ENCODE measurements around the gene VWA7. TPM values are rescaled to one million over a fixed set of nuclear protein-coding genes. Genes with fewer than 3 reads are reported as not detected.
"Not testable (repeated sequence)": the region's sequence is repeated elsewhere in the genome, so short reads cannot be mapped to it uniquely, and the experiment has no call there.

The VWA7 gene
- total RNA-seq, 1 donor from 2014 or later = 0.26 TPM

- Histone ChIP-seq H3K4me3 (ENCODE audit: low read depth, low read length) (peak overlapping the region; percentile 41), H3K36me3 (ENCODE audit: control insufficient read depth, insufficient read depth, low read length) (no peaks in the 10 kb centered on the region), H3K27me3 (ENCODE audit: control insufficient read depth, insufficient read depth, low read length) (no peaks in the 10 kb centered on the region)
- TF ChIP-seq CTCF (IDR thresholded peaks at IDR 0.05; ENCODE audit: insufficient read depth, low read length, severe bottlenecking) = no peak
- no peak for DNase-seq (ENCODE audit: low read depth)
- FAIRE-seq = no peak
Measured at GRCh38 chr6:31821301-31822035, 44.3 kb upstream of the VWA7 start.

- FAIRE-seq; H3K36me3 ChIP-seq (ENCODE audit: control insufficient read depth, insufficient read depth, low read length); H3K4me3 ChIP-seq (ENCODE audit: low read depth, low read length); H3K27me3 ChIP-seq (ENCODE audit: control insufficient read depth, insufficient read depth, low read length); DNase-seq (ENCODE audit: low read depth): not testable (repeated sequence)
Measured at GRCh38 chr6:31820399-31820798, 43.3 kb upstream of the VWA7 start.

GRCh38 chr6:31819871-31820299, 42.8 kb upstream of the VWA7 start:
- FAIRE-seq (no peak), DNase-seq (ENCODE audit: low read depth) (no peak)
- Histone ChIP-seq H3K36me3 (ENCODE audit: control insufficient read depth, insufficient read depth, low read length) (no peaks in the 10 kb centered on the region), H3K4me3 (ENCODE audit: low read depth, low read length) (no peak overlapping the region), H3K27me3 (ENCODE audit: control insufficient read depth, insufficient read depth, low read length) (no peaks in the 10 kb centered on the region)
- no peak for TF ChIP-seq CTCF (IDR thresholded peaks at IDR 0.05; ENCODE audit: insufficient read depth, low read length, severe bottlenecking)

DNA sequence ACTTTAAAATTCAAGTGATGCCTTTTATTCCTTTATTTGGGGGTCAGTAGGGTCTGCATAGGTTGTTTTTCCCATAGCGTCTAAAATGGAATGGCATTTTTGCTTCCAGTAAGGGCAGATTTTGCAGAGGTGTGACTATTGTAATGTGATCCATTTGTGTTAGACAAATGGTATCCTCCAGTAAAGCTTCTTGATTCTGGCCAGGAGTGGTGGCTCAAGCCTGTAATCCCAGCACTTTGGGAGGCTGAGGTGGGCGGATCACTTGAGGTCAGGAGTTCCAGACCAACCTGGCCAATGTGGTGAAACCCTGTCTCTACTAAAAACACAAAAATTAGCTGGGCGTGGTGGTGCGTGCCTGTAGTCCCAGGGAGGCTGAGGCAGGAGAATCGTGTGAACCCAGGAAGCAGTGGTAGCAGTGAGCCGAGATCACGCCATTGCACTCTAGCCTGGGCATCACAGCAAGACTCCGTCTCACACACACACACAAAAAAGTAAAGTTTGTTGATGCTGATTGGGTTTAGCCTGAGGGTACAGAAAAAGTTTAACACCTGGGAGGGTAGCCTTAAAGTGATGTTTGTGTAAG, 40.9 kb upstream of the VWA7 start:
- FAIRE-seq; H3K36me3 ChIP-seq (ENCODE audit: control insufficient read depth, insufficient read depth, low read length); DNase-seq (ENCODE audit: low read depth); H3K27me3 ChIP-seq (ENCODE audit: control insufficient read depth, insufficient read depth, low read length): not testable (repeated sequence)
- peak overlapping the region; percentile 45 for H3K4me3 ChIP-seq (ENCODE audit: low read depth, low read length)

DNA sequence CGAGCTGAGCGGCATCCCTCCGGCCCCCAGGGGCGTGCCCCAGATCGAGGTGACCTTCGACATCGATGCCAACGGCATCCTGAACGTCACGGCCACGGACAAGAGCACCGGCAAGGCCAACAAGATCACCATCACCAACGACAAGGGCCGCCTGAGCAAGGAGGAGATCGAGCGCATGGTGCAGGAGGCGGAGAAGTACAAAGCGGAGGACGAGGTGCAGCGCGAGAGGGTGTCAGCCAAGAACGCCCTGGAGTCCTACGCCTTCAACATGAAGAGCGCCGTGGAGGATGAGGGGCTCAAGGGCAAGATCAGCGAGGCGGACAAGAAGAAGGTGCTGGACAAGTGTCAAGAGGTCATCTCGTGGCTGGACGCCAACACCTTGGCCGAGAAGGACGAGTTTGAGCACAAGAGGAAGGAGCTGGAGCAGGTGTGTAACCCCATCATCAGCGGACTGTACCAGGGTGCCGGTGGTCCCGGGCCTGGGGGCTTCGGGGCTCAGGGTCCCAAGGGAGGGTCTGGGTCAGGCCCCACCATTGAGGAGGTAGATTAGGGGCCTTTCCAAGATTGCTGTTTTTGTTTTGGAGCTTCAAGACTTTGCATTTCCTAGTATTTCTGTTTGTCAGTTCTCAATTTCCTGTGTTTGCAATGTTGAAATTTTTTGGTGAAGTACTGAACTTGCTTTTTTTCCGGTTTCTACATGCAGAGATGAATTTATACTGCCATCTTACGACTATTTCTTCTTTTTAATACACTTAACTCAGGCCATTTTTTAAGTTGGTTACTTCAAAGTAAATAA, 40.2 kb upstream of the VWA7 start:
- peak overlapping the region; percentile 45 for H3K4me3 ChIP-seq (ENCODE audit: low read depth, low read length)
- FAIRE-seq; DNase-seq (ENCODE audit: low read depth); H3K36me3 ChIP-seq (ENCODE audit: control insufficient read depth, insufficient read depth, low read length); H3K27me3 ChIP-seq (ENCODE audit: control insufficient read depth, insufficient read depth, low read length): not testable (repeated sequence)

DNA sequence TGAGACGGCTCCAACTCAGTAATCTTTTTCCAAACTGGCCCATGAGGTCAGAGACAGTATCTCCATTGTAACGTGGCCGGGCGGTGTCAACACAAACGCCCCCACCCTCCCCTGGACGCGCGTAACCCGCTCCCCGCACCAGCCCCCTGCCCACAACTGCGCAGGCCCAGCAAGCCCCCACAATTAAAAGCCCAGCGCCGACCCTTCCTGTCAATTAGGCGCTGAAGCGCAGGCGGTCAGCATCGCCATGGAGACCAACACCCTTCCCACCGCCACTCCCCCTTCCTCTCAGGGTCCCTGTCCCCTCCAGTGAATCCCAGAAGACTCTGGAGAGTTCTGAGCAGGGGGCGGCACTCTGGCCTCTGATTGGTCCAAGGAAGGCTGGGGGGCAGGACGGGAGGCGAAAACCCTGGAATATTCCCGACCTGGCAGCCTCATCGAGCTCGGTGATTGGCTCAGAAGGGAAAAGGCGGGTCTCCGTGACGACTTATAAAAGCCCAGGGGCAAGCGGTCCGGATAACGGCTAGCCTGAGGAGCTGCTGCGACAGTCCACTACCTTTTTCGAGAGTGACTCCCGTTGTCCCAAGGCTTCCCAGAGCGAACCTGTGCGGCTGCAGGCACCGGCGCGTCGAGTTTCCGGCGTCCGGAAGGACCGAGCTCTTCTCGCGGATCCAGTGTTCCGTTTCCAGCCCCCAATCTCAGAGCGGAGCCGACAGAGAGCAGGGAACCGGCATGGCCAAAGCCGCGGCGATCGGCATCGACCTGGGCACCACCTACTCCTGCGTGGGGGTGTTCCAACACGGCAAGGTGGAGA, 38.1 kb upstream of the VWA7 start, which contains the start of the genes HSPA1A and HSPA1L:
HSPA1A (plus strand) TSS at position 519 of the 814 bp plus-strand sequence; CDS start at position 733, 214 bp downstream.
HSPA1L (minus strand) TSS at position 259 of the 814 bp plus-strand sequence. CDS start 3,311 bp downstream, outside the sequence.
- peak; percentile 87 for DNase-seq (ENCODE audit: low read depth)
- Histone ChIP-seq H3K27me3 (ENCODE audit: control insufficient read depth, insufficient read depth, low read length) (no peaks in the 10 kb centered on the region), H3K36me3 (ENCODE audit: control insufficient read depth, insufficient read depth, low read length) (no peaks in the 10 kb centered on the region), H3K4me3 (ENCODE audit: low read depth, low read length) (peak within 1 kb of the TSS; percentile 51)
- FAIRE-seq = no peak
- TF ChIP-seq CTCF (IDR thresholded peaks at IDR 0.05; ENCODE audit: insufficient read depth, low read length, severe bottlenecking) = no peak

All from bronchial epithelial cell (primary cell).